T-helper 1 cell (primary cell): ENCODE results near the gene SPHKAP.
"Not testable (repeated sequence)": the region's sequence is repeated elsewhere in the genome, so short reads cannot be mapped to it uniquely, and the experiment has no call there.

Experiments
- DNase-seq, 5 donors: peaks; one replicate each; pipeline ENCODE4 v3.0.0-alpha.2; 2012 to 2020
- total RNA-seq, 4 donors: gene quantifications; one replicate each; lab custom pipeline; 2026; lab: John Stamatoyannopoulos, UW

SPHKAP gene, protein sequence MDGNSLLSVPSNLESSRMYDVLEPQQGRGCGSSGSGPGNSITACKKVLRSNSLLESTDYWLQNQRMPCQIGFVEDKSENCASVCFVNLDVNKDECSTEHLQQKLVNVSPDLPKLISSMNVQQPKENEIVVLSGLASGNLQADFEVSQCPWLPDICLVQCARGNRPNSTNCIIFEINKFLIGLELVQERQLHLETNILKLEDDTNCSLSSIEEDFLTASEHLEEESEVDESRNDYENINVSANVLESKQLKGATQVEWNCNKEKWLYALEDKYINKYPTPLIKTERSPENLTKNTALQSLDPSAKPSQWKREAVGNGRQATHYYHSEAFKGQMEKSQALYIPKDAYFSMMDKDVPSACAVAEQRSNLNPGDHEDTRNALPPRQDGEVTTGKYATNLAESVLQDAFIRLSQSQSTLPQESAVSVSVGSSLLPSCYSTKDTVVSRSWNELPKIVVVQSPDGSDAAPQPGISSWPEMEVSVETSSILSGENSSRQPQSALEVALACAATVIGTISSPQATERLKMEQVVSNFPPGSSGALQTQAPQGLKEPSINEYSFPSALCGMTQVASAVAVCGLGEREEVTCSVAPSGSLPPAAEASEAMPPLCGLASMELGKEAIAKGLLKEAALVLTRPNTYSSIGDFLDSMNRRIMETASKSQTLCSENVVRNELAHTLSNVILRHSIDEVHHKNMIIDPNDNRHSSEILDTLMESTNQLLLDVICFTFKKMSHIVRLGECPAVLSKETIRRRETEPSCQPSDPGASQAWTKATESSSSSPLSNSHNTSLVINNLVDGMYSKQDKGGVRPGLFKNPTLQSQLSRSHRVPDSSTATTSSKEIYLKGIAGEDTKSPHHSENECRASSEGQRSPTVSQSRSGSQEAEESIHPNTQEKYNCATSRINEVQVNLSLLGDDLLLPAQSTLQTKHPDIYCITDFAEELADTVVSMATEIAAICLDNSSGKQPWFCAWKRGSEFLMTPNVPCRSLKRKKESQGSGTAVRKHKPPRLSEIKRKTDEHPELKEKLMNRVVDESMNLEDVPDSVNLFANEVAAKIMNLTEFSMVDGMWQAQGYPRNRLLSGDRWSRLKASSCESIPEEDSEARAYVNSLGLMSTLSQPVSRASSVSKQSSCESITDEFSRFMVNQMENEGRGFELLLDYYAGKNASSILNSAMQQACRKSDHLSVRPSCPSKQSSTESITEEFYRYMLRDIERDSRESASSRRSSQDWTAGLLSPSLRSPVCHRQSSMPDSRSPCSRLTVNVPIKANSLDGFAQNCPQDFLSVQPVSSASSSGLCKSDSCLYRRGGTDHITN (N-terminal part only)
- 0 reads per million in 4 donors for total RNA-seq

DNA sequence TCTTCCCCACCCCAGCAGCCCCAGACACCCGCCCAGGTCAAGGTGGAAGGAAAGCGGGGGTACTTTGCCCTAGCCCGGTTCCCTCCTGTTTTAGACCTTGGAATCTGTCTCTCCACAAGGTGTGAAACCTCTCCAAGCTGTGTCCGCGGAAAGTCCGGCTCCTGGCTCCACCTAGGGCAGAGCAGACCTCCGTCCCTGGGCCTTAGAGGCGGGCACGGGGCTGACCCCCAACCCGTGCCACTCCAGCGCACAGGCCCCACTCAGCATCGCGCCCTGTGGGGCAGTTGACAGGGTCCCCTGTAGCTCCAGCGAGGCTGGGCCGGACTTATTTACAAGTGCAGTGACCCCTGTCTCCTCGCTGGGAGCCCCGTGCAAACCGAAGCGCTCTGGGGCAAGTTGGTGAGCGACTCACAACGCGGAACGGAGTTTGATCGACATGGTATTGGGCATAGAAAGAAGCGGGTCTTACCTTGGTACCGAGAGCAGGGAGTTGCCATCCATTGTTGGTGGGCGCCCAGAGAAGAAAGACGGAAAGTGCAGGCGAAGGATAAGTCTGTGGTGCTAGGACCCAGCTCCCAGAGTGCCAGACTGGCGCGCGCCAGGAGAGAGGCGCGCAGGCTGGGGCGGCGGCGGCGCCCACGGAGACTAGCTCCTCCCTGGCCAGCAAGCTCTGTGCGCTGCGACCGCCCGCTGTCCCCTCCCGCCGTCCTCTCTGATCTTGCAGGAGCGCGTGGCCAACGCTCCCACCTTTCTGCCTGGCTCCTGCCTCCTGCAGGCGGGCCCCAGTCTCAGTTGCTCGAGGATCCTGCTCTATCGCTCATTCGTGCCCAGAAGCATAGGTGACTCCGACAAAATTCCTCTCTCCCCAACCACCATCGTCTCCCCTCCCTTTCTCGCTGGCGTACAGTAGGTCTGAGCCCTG lies at the start of gene SPHKAP:
Gene SPHKAP (minus strand): TSS at position 590 of the 922 bp plus-strand sequence. CDS start 89 bp downstream, at position 501.
- no peak for DNase-seq

DNA sequence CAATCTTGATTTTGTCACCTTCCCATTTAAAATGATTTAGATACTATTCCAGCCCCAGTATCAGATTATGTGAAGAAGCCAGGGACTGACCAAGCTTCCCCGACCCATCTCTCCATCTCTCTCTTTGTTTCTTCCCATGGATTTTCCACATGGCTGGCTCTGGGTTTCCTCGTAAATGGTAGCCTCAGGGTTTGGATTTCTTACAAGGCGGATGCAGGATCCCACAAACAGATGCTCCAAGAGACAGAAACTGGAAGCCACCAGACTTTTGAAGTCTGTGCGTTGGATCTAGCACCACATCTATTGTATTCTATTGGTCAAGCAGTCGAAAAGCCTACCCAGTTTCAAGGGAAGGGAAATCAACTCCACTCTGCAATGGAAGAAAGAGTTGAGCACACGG lies 46.0 kb upstream of the SPHKAP start:
- DNase-seq, result no peak

DNA sequence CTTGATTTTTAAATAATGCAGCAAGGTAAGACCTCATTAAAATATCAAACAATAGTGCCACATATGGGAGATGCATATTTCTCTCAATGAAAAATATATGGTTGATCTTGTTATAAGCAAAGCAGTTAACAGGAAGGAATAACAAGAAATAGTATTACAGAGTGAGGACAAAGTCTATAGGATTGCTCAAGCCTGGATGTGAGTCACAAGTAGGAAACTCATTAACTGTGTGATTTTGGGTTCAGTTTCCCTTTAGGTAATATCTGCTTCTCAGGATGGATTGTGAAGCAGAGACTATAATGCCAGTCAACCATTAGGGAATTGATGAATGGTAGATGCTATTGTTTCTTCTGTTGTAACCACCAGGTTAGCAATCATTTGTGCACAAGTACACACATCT lies 42.9 kb upstream of the SPHKAP start:
- DNase-seq, result no peak

DNA sequence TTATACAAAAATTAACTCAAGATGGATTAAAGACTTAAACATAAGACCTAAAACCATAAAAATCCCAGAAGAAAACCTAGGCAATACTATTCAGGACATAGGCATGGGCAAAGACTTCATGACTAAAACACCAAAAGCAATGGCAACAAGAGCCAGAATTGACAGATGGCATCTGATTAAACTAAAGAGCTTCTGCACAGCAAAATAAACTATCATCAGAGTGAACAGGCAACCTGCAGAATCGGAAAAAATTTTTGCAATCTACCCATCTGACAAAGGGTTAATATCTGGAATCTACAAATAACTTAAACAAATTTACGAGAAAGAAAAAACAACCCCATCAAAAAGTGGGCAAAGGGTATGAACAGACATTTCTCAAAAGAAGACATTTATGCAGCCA lies 37.1 kb upstream of the SPHKAP start:
- DNase-seq, result not testable (repeated sequence)

DNA sequence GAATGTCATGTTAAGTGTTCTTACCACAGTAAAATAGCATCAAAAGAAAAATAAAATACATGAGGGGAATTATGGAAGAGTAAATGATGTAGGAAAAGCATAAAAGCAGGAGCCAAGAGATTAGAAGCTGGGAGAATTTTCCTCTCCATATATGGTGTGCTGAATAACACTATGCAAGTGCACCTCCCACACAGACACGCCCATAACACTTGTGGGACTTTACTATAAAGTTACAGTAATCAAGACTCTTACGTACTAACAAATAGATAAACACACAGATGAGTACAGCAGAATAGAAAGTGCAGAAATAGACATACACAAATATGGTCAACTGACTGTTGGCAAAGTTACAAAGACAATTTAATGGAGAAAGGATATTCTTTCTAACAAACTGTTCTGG lies 16.0 kb upstream of the SPHKAP start:
- DNase-seq, result no peak

DNA sequence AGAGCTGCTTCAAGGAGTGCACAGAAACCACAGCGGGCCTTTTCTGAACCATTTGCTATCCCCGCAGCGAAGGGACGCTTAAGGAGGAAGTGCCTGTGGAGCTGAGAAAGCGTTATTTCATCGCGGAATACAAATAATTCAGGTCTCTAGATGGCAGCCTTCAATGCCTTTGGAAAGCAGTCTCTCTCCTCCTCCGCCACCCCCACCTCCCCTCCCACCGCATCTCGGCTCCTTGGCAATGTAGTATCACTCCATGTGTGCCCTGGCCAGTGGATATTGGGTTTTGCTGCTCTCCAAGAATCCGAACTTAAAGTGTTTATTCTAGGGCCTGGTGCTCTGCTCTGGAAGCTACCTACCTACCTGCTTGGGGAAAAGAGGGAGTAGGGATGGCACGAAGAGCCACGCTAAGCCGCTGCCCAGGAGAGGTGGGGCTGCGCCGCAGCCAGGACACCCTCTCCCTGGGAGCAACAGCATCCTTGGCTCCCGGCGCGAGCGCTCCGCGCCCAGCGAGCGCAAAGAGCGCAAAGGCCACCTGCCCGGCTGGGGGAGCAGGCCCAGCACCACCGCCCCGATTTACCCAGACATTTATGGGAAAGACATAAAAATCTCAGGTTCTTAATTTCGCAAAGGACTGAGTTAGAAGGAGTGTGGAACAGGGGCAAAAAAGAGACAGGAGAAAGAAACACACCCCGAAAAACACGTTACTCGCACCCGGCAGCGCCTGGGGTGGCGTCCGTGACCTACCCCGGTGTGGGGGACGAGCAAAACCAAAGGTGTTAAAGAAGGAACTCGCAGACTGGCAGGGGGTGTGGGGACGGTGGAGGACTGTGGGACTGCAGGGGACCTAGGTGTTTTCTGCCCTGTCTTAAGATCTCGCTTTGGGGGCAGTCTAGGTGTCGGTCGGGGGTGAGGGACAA lies 1.0 kb downstream of the SPHKAP start:
- no peak for DNase-seq

DNA sequence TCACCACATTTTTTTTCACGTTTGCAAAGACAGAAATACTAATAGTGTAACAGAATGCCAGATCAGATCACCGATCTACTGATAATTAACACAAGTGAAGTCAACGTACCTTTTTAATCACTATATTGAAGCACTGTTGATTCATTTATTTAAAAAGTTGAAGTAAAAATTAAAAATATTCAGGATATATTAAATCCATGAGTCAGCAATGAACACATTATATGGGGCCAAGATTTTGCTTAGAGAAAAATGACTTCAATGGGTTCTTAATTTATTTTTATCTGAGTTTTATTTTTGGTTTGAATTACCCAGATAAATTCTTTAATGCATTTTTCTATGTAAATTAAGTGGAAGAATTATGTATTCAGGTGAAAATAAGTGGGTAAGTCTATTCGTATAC lies 14.2 kb downstream of the SPHKAP start:
- DNase-seq, result no peak

DNA sequence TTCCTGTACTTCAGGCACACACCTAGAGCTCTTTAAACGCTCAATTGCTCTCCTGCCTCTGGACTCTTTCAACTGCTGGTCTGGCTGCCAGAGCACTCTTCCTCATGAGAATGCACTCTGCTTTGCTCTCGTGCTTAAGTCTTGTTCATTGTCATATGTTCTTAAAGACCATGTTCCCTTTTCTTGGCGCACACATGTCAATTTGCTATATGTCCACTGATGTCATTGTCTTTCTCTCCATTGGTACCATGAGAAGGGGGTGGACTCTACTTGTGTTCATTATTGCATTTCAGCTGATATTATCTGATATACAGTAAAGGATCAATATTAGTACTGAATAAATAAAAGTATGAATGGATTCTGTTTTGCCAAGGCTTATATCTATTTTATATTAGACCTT lies 16.8 kb downstream of the SPHKAP start:
- DNase-seq, result no peak

DNA sequence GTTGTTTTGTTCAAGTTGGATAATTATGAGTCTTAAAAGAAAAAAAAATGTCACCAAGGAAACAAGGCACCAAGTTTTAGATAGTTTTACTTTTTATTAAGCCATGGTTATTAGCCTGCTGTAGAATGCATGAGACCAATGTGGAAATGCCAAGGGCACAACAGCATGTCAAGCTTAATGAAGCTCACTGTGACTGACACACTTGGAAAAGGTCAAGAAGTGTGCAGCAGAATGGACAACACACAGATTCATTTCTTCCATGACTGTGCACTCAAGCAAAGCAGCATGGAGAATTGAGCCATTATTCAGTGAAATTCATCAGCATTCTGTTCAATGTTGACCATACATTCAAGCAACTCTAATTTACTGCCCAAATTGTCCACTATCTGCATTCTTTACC lies 23.6 kb downstream of the SPHKAP start:
- DNase-seq, result no peak

DNA sequence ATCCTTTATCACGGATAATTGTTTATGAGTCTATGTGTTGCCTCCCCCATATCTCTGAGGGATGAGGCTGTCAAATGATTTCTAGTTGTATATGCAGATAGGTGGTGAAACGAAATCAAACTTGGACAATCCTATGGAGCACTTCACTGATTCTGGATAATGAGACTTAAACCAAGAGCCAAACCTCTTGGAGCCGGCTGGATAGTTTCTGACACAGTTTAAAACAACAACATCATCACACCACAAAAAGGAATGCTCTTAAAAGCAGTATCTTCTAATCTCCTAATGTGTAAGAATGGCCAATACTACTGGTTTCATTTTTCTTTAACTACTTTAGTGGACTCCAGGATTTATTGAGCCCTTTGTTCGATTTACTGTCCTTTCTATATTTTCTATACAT lies 36.5 kb downstream of the SPHKAP start:
- DNase-seq, result no peak

DNA sequence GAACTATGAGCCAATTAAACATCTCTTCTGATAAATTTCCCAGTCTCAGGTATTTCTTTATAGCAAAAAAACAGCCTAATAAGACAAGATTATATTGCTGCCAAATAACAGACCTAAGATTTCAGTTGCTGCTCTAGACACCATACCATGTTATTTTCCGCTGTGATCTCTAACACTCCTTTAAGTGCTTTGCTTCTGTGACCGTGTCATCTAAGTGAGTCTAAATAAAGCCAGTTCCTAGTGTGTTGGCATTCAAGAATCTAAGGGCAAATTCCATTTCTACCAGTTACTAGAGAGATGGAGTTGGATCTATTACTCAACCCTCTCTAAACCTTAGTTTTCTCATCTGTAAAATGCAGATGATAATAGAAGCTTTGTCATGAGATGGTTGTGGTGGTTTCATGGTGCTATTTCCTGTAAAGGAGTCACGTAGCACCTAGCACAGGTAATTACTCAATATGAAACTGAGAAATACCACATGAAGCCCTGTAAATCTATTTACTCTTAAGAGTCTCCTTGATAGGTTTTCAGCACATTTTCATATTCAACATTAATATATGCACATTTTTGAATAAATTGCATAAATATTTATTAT lies 40.5 kb downstream of the SPHKAP start:
- peak in 1 of 5 donors; percentile 4 for DNase-seq

DNA sequence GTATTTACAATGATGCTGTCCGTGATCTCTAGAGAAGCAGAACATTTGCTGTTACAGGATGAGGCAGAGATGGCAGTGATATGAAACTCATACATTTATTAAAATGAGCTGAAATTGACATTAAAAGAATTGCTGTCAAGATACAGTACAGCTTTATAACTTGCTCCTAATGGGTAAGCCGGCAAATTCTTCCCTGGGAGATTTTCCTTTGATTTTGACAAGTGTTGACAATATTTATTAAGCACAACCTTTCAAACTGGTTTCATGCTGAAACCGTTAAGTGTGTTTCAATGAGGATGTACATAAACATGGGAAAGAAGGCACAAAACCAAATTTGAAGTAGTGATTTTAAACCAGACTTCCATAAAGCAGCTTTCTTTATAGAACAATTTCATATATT lies 45.5 kb downstream of the SPHKAP start:
- DNase-seq, result no peak

DNA sequence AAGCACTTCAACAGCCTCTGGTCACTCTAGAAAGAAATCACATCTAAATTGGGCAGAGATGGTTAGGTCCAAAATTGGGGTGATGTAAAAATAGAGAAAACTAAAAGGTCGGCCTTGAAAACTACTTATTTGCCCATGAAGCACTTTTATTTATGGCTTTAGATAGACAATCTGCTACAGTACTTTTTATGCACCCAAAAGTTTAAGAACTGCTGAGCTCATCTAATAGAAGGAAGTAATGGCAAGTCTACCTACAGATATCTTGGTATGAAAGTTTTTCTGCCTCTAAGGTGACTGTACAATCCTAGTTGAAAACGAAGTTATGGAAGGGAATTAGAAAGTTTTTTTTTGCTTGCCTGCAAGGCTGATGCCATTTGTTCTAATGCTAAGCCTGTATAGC lies 46.2 kb downstream of the SPHKAP start:
- DNase-seq, result no peak

DNA sequence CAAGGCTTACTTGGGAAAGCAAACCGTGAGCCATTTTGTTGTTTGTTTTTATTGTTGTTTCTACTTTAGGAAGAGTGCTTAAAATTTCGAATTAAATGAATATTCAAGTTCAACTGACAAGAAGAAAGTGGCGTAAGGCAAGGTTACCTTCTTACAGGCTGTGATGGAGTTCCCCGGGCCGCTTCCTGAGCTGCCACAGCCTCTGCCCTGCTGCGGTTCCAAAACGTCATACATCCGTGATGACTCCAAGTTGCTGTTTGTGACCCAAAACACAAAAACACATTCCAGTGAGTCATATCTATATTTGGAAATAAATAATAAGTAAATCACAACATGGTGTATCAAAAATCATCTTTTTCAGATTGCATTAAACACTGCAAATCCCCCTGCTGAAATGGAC lies 49.7 kb downstream of the SPHKAP start:
- no peak for DNase-seq

DNA sequence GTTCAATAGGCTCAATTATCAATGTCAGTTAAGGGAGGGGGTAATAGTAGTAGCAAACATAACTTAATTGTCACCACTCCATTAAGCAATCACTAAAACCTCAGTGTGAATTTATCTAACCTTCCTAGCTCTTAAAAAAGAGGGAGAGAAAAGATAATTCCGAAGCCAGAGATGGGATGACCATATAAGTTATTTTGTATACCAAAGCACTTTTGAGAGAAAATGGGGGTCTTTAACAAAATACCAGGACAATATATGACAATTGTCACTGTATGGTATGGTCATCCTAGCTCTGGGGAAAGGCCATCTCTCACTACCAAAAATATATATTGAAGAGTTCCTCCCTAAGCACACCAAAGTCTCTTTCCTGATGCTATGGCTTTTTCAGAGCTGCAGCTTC lies 55.1 kb downstream of the SPHKAP start:
- DNase-seq, result no peak

DNA sequence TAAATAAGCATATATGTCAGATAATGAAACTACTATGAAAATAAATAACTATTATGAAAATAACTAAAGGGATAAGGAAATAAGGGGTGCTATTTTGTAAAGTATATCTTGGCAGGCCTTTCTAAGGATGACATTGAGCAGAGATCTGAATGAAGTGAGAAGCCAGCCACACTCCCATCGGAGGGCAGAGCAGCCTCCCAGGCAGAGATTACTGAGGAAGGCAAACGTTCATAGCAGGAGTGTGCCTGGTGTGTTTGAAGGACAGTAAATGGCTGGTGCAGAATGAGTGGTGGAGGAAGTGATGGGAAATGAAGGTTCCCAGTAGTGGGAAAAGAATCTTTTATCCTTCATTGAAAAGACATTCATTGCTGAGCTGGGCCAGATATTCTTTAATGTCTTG lies 62.5 kb downstream of the SPHKAP start:
- no peak for DNase-seq

DNA sequence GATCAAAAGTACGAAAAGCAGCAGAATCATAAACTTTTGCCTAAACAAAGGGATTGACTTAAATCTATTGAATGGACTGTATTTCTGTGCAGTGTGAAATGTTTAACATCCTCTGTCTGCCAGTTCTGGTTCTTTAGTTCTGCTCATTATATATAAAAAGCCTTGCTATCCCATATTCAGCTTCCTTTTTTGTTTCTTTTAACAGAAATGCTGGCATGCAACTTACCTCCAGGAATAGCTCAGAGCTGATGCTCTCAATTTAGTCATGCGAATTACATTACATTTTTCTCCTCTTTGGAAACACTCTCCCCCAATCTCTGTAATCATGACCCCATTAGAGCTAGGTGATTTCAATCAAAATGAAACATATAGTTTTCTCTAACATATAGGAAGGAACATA lies 73.6 kb downstream of the SPHKAP start:
- no peak for DNase-seq

DNA sequence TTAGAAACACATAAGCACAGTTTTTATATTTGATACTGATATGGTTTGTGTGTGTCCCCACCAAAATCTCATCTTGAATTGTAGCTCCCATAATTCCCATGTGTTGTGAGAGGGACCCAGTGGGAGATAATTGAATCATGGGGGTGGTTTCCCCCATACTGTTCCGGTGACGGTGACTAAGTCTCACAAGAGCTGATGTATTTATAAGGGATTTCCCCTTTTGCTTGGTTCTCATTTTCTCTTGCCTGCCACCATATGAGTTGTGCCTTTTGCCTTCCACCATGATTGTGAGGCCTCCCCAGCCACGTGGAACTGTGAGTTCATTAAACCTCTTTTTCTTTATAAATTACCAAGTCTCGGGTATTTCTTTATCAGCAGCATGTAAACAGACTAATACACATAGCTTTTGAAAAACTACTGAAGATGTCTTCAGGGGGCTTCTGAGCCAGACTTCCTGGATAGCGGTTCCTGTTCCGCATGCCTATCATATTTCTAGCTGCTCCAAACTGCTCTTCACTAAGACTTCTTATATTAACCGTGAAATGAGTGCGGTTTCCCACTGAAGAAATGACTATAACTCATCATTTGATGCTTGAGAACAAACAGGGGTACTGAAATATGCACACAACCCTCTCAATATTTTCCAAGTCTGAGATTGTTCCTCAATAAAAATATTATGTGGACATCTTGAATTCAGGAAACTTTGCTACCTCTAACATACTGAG lies 75.8 kb downstream of the SPHKAP start:
- DNase-seq, result no peak

DNA sequence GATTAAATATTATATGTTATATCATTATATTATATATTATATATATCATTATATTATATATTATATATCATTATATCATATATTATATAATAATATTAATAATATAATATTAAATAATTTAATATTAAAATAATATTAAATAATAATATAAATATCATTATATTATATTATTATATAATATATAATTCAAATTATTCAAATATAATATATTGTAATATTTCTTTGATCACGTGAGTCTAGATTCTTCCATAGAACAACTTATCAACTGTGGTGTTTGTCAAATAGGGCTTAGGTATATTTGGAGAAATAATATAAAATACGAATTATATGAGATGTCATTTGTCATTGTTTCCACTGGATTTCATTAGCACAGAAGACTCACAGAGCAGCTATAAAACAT lies 77.3 kb downstream of the SPHKAP start:
- no peak for DNase-seq

DNA sequence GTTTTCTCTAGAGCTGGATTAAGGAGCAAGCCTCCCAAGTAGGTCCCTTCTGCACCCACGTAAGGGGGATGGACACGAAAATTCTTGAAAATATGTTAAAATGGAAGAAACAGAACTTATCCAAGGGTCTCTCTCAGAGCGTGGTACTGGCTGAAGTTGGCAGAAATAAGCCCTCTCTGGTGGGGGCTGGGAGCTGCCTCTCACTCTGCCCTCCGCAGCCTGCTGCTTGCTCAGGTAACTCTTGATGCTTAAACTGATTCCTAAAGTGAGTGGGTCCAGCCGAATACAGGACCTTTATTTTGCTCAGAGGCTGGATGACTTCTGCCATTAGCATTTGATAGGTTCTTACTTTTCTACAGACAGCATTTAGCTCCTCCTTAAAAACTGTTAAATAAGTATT lies 78.1 kb downstream of the SPHKAP start:
- DNase-seq, result no peak
